ENCODE measurements around the gene BPIFB6.

BPIFB6 gene, protein sequence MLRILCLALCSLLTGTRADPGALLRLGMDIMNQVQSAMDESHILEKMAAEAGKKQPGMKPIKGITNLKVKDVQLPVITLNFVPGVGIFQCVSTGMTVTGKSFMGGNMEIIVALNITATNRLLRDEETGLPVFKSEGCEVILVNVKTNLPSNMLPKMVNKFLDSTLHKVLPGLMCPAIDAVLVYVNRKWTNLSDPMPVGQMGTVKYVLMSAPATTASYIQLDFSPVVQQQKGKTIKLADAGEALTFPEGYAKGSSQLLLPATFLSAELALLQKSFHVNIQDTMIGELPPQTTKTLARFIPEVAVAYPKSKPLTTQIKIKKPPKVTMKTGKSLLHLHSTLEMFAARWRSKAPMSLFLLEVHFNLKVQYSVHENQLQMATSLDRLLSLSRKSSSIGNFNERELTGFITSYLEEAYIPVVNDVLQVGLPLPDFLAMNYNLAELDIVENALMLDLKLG

DNA sequence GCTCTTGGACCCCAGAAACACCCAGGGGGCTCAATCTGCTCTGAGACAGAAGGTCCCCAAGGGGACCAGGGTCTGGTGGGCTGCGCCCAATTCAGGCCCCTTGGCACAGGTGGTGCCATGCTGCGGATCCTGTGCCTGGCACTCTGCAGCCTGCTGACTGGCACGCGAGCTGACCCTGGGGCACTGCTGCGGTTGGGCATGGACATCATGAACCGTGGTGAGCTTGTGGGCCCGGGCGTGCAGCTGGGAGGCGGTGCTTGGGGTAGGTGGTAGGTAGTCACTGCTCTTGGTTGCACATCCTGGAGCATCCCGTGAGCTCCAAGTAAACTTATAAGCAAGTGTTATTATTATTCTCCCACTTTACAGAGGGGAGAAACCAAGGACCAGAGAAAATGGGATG, at the start of gene BPIFB6:
TSS of gene BPIFB6 (plus strand) at position 118 of the 400 bp plus-strand sequence. CDS start at position 118, 0 bp downstream.
- DNase-seq, result no peak

GRCh38 chr20:32982617-32983458, 48.6 kb upstream of the BPIFB6 start:
- DNase-seq, result no peak

- DNase-seq, result no peak
Measured at GRCh38 chr20:32983459-32984112, 47.9 kb upstream of the BPIFB6 start.

DNA sequence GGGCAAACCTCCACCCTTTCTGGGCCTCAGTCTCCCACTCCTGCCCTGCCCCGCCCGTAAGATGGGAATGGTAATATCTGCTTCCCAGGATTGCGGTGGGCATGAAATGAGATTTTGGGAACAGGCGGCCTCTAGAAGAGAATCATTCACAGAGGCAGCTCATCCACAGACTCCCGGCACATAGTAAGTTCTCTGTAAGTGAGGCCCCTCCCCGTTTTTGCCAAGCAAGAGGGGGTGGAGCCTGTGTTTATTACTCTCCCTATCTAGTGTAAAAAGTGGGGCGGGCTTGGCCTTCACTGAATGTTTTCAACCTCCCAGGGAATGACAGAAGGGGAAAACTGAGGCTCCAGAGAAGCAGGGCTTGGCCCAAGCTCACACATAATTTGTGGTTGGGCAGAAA, 47.3 kb upstream of the BPIFB6 start:
- no peak for DNase-seq

- no peak for DNase-seq
Measured at GRCh38 chr20:32984631-32985354, 46.7 kb upstream of the BPIFB6 start.

GRCh38 chr20:32985596-32985995, 45.9 kb upstream of the BPIFB6 start:
- DNase-seq, result no peak

GRCh38 chr20:32986331-32986966, 45.0 kb upstream of the BPIFB6 start:
- DNase-seq, result no peak

DNA sequence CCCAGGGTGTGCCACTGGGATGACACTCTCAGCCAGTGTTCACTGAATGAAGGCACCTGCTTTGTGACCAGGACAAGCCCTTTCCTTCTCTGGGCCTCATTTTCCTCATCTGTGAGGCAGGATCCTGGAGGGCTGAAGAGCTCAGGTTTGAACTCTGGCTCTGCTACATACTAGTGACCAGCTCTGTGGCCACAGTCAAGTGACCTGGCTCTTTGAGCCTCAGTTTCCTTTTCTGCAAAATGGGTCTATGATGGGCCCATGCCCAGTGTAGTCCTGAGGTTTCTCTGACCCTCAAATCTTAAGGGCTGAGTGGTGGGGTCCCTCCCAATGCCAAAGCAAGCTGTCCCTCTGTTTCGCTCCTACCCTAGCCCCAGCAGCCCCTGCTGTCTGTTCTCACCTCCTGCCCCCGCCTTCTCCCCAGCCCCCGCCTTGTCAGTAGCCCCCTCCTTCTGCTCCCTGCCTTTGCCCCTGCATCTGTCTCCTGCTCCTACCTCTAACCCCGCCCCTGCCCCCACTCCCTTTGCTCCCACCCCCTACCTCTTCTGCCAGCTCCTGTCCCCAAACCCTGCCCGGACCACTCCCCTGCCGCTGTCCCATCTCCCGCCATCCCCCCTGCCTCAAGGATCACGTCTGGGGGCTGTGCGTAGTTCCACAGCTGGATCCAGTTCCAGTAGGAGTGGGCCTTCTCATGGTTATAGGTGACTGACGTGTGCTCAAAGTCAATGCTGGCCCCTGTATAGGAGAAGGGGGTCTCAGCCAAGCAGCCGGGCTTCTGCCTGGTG, 44.2 kb upstream of the BPIFB6 start:
- DNase-seq, result no peak

GRCh38 chr20:32988008-32988407, 43.4 kb upstream of the BPIFB6 start:
- DNase-seq, result no peak

DNA sequence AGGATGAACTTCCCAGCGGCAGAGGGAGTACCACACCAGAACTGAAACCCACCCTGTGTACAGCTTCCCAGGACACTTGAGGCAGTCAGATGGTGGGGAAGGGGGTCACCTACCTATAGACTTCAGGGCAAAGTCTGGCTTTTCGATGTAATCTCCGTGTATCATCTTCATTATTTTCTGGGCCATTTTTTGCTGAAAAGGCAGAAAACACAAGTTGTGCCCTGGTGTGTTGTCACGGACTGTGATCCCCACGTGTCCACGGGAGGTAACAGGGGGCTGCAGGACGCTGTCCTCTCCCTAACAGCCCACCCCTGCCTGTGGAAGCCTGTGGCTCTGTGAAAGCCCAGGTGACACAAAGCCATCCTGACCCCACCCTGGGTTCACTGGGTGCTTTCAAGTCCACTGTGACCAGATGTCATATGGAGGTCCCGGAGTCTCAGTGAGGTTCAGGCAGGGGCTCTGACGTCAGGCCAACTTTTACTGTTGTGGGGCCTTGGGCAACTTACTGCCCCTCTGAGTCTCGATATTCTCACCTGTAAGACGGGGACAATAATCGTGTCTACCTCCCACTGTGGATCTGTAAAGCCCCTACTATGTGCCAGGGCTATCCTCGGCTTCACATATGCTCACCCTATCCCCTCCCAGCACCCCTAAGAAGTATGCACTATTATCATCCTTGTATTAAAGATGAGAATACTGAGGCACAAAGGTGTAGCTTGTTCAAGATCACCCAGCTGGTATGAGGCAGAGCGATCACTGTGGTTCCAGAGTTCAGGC, 41.8 kb upstream of the BPIFB6 start:
- DNase-seq, result no peak

GRCh38 chr20:32990426-32990825, 41.0 kb upstream of the BPIFB6 start:
- DNase-seq, result no peak

- DNase-seq, result peak; percentile 53
Measured at GRCh38 chr20:32991383-32991782, 40.1 kb upstream of the BPIFB6 start.

DNA sequence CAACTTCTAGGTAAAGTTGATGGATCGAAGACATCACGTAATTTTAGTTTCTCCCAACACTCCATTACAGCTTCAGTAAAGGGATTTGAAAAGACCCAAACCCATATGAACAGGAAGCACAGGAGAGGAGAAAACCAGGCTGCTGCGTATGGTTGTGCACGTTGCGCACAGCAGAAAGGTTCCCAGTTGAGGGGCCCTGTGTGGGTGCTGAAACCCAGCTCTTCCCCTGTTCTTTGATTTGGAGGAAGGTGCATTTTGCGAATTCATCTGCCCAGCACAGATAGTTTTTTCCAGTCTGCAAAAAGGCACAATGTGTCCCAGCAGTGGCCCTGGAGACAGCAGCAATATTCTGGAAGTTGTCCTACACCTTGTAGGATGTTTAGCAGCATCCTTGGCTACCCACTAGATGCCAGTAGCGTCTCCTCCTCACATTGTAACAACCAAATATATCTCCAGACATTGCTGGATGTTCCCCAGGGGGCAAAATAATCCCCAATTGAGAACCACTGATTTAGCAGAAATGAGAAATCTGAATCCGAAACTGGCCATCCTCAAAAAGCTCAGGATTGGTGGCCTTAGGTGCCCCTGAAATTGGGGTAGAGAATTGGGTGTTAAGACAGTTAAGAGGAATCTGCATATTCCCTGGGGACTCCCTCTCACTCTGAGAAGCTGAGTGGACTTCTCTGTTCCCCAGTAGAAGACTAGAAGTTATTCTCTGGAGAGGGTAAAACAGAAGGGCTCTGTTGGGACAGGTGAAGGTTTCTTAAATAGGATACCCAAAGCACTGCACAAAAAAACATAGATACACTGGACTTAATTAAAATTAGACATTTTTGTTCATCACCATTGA, 39.4 kb upstream of the BPIFB6 start:
- peak; percentile 23 for DNase-seq

- DNase-seq, result peak; percentile 33
Measured at GRCh38 chr20:32993496-32994050, 37.9 kb upstream of the BPIFB6 start.

DNA sequence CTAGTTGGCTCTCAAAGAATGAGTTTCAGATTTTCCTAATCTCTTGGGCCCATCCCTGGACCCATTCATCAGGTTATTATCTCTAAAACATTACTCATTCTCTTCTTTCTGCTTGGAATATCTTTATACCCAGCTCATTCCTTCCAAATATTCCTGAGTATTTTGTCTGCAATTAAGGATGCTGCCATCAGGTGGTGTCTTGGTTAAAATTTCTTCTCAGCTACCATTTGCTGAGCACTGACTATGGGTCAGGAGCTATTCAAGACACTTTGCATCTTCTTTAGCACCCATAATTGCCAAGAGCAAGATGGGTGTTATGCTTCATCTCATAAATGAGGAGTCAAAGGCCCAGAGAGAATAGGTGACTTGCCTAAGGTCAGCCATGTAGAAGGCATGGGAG, 35.6 kb upstream of the BPIFB6 start:
- DNase-seq, result no peak

GRCh38 chr20:32997431-32997830, 34.0 kb upstream of the BPIFB6 start:
- no peak for DNase-seq

DNA sequence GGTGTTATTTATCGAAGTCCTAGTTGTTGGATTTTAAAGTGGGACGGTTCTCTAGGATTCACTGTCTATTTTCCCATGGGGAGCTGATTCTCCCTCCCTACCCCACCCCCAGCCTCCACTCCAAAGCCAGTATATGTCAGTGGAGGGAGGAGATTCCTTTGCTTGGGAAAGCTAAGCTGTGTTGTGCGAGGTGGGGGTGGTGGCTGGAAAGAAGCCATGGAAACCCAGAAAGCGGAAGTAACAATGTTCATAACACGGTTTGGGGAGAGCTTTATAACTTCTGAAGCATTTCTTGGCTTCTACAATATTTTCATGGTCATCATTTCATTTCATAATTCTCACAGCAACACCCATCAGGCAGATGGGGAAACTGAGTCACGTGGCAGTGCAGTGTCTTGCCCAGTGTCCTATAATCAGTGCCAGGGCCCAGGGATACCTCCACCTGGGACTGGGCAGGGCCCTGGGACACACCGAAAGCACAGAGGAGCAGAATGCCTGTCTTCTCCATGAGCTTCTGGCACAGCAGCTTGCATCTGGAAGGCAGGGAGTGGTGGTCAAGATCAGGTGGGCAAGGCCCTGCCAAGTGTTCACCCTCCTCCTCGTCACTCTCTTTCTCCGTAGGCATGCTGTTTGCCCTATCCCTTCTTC, 31.7 kb upstream of the BPIFB6 start:
- DNase-seq, result no peak

GRCh38 chr20:33000802-33001466, 30.5 kb upstream of the BPIFB6 start:
- DNase-seq, result no peak

Data from CD4-positive, alpha-beta T cell treated with Interleukin-6 for 4 hours (primary cell).